HG02763 (cell line): ENCODE measurements around the gene ESYT2.

Experiments used
- ATAC-seq: cut with Tn5 transposase; IDR thresholded peaks from one replicate; pipeline ENCODE4 v1.9.1; 2021; ENCODE audit warnings: mild to moderate bottlenecking, moderate library complexity; ENCODE audit not compliant: unreplicated experiment

The ESYT2 gene

GRCh38 chr7:158747408-158747807, 81.9 kb downstream of the ESYT2 start:
- no peak for ATAC-seq

GRCh38 chr7:158746957-158747356, 82.4 kb downstream of the ESYT2 start:
- ATAC-seq = no peak

GRCh38 chr7:158745057-158745715, 84.1 kb downstream of the ESYT2 start:
- ATAC-seq = no peak

- no peak for ATAC-seq
These were observed 85.2 kb downstream of the ESYT2 start for GRCh38 chr7:158744070-158744469.

DNA sequence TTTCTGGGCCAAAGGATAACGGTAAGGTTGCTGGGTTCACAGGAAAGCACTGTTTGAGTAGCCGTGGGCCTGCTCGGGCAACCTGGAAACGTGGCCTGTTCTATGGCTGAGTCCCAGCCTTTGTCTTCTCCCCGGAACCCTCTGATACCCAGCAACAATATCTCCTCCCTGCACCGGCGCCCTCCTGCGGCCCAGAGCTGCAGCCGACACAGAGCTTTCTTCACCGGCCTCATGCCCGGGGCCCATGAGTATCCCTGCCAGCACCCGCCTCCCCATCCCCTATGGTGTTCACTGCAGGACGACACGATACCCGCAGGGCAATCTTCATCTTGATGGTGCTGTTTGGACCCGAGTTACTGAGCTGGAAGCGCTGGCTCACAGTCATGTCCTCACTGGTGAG, 86.1 kb downstream of the ESYT2 start:
- ATAC-seq = no peak

GRCh38 chr7:158742065-158742821, 87.1 kb downstream of the ESYT2 start:
- ATAC-seq = no peak

DNA sequence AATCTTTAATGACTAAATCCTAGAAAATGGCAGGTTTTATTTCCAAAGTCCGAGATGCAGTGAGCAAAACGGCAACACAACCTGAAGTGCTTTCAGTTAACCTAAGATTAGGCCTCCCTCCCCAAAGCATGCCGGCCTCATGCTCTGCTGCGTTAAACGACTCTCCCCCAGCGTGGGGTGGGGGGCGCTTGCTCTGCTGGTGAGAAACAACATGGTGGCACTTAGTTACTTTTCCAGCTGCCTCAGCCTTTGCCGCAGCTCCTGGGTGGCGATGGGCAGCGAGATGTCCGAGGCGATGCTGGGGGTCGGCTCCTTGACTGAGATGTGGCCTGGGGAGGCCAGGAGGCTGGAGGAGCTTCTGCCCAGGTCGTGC, 88.0 kb downstream of the ESYT2 start:
- no peak for ATAC-seq

DNA sequence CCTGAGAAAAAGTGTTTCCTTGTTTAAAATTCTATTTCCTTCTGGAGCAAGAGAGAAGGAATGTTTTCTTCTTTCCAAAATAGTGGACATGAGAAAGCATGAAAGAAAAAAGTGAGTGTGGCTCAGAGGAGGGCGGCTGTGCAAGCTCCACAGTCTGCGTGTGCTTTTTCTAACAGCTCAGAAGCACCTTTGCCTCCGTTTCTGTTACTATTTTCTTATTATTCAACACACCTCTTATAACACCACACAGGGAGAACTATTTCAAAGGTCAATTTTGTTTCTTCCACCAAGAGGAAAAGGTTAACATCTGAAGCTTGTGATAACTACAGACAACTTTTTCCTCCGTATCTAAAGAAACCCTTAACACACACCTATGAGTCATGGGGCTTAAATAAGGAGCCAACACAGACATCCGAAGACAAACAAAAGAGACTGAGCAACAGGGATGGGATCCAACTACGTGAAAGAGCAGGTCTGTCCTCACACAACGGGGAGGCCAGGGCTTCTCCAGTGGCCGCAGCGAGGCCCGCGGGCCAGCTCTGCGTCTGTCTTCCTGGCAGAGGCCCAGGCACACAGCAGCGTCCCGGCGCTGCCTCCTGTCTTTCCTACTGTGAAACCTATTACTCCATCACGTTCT, 88.5 kb downstream of the ESYT2 start:
- ATAC-seq = no peak

GRCh38 chr7:158740013-158740656, 89.2 kb downstream of the ESYT2 start:
- no peak for ATAC-seq

- no peak for ATAC-seq
These were observed 90.5 kb downstream of the ESYT2 start for GRCh38 chr7:158738841-158739240.

DNA sequence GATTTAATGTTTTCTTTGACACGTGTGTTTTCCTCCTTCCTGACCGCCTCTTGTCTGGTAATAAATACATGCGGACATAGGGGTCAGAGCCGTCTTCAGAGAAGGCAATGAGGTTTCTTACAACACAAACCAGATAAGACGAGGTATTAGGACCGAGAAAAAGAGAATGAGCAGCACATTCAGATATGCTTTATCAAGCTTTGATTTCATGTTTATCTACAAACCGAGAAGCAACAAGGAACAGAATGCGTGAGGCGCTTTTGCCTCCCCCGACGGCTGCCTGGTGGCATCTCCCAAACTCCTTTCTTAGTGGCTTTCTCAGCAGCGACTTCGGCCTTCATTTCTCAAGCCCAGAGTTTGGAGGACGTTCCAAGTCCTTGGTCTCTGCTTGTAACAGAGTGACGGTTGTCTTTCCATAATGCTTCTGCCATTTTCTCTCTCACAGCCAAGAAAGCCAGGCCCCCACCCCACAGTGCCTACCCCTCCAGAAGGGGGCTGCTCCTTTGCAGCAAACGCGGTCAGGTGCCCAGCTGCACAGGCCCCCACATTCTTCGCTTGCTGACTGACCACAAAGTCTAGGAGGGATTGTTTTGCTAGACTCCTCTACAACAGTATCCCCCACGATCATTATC, 92.1 kb downstream of the ESYT2 start:
- ATAC-seq = no peak

DNA sequence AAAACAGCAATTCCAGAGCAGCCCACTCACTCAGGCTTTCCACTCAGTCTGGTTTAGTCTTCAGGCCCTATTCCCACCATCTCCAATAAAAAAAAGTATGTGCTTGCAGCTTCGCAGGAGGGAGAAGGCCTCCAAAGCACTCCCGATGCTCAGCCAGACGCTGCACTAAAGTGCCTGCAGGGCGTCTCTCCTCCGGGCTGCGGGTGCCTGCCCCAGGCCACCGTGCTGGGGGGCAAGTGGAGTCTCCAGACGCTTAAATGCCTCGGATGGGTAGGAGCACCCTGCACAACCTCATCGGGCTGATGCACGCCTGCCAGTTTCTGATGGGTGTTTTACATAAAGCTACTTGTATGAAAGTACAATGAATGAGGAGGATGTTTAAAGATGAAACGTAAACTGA, 93.4 kb downstream of the ESYT2 start:
- no peak for ATAC-seq

DNA sequence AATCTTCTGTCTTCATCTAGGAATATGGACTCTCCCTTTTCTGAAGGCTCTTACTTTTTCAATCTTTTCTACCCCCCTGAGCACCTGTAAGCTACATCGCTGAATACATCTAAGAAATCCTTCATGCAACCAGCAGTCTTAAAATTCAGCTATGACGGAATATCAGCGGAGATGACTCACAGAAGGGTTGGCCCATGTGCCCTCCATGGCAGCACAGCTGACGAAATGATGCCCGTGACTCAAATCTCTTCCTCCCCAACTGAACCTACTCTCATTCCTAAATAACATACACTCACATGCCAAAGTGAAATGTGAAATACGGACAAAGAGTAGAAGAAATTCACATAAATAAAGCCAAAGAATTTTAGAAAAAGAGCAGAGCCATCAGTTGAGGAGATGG, 94.4 kb downstream of the ESYT2 start:
- no peak for ATAC-seq

DNA sequence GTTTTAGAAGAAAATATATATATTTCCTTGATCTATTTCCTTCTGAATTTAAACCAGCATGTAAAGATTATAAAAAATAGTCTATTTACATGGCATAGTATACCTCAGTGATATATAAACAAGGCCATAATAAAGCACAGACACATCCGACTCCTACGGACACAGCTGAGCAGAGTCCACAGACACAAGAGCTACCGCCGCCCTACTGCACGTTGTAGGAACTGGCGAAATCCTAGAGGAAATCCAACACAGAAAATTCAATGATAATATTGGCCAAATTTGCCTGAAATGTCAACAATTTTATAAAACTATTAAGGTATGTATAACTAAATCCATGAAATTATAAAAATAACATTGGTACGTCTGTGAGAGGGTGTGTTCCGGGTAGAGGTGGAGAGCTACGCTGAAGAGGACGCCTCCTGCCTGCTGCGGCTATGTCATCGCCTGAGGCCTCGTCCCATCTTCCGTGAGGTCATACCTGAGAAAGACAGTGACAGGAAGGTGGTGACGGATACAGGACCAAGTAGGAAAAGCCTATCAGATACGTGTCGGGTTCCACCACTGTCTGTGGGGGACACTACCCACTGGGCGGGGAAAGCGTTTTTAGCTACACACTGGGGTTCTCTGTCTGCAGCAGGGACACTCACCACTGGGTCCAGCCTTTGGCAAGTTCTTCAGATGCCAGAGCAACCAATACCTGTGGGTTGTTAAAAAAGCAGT, 95.4 kb downstream of the ESYT2 start:
- no peak for ATAC-seq

- ATAC-seq = no peak
These were observed 96.1 kb downstream of the ESYT2 start for GRCh38 chr7:158733220-158733519.

DNA sequence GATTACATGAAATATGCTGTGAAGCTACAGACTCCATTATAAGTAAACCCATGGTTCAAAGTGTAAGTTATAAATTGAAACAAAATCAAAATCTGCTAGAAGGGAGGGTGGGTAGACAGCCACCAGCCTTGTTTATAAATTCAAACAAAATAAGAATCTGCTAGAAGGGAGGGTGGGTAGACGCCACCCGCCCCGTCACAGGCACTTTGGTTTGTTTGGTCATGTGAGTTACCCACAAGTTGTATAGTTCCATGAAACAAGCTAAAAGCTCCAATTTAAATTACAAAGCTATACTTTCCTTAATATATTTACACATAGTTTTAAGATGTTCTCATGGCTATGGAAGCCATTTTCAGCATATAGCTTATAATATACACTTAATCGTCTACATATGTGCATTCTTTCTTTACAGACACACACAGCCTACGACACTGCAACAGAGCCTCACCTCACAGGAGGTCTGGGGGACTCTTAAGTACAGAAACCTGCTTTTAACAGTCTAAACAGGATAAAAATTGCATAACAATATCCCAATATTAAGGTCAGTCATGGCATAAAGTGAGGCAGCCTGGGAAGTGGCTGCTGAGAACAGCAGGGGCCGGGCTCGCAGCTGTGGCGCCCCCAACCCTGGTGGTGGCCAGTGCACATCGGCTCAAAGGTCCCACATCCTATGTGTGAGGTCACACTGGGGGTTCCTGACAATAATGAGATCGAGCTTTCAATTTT, 96.7 kb downstream of the ESYT2 start:
- no peak for ATAC-seq

DNA sequence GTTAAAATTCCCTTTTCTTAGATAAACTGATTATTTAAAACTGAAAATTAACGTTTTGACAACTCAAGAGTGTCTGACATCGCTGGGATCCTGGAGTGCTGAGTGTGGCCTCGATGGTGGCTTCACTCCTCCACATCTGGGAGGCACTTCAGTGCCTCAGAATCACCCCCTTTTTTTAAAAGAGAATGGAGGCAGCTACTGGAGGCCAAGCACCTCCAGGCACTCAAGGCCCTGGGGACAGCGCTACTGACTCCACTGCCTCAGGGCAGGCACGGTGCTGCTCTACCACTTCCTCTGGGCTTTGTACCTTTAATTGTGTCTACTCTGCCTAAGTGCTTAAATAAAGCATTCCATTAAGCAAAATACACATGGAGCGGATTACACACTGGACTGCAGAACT, 97.5 kb downstream of the ESYT2 start:
- no peak for ATAC-seq

GRCh38 chr7:158730383-158731346, 98.6 kb downstream of the ESYT2 start:
- ATAC-seq = no peak
